ENCODE measurements around the gene ZNF708.
"Not testable (repeated sequence)": the region's sequence is repeated elsewhere in the genome, so short reads cannot be mapped to it uniquely, and the experiment has no call there.

The ZNF708 gene

GRCh38 chr19:21259421-21260124, 69.6 kb downstream of the ZNF708 start:
- DNase-seq, result not testable (repeated sequence)

- DNase-seq, result no peak
Measured at GRCh38 chr19:21256722-21257121, 72.5 kb downstream of the ZNF708 start.

Data from left hindlimb (tissue), 1 donor.